Esophagus squamous epithelium (tissue), 4 donors: ENCODE results near the gene FKBP14.

Experiments used
- CTCF ChIP-seq, 6 experiments: fragments of 450-650 bp in 4 of 6; fragments of 200-600 bp in 2 of 6; sonication (generic) in 2 of 6; IDR thresholded peaks; one replicate each; pipeline ENCODE4 v1.5.1; 2016 to 2019; ENCODE audit warnings: antibody characterized with exemption in 6 of 6, mild to moderate bottlenecking in 4 of 6, moderate library complexity in 4 of 6
- POLR2A ChIP-seq, 4 donors: fragments of 450-650 bp; IDR thresholded peaks; one replicate each; pipeline ENCODE4 v1.6.1; 2017; ENCODE audit warnings: antibody characterized with exemption in 4 of 4, mild to moderate bottlenecking in 4 of 4, moderate library complexity in 3 of 4

GRCh38 chr7:30032310-30033125, 6.0 kb upstream of the FKBP14 start:
- no peak for TF ChIP-seq CTCF (IDR thresholded peaks at IDR 0.05)
- TF ChIP-seq POLR2A (IDR thresholded peaks at IDR 0.05) = no peak
